Panc1 (cell line): ENCODE data around the gene HEPACAM. TPM values are rescaled to one million over a fixed set of nuclear protein-coding genes. Genes with fewer than 3 reads are reported as not detected.

ENCODE experiments used
- ATAC-seq: fragments of 200-7000 bp; cut with Tn5 transposase; 2 replicates; pipeline ENCODE4 v1.9.1; 2020; ENCODE audit warnings: mild to moderate bottlenecking, moderate library complexity
- BruUV-seq: library from RNA; stranded (reverse); fragments of 400-500 nt; replicated peaks from 2 replicates; lab custom pipeline; 2021; lab: Mats Ljungman, UMichigan
- CTCF ChIA-PET: fragments of 300-600 bp; sonication (Branson Sonifier 250); formaldehyde crosslinking; loops from one replicate; lab custom pipeline; 2022; ENCODE audit warnings: antibody characterized with exemption; lab: Charles Lee
- POLR2A ChIA-PET: fragments of 300-600 bp; sonication (Branson Sonifier 250); formaldehyde crosslinking; loops from one replicate; lab custom pipeline; 2022; ENCODE audit warnings: antibody characterized with exemption; lab: Charles Lee
- DNase-seq: peaks from one replicate; pipeline ENCODE4 v3.0.0-alpha.2; 2010; ENCODE audit warnings: low read depth, low spot score
- H3K27ac ChIP-seq: 2 replicates; pipeline ENCODE4 v1.5.1; 2011; ENCODE audit warnings: mild to moderate bottlenecking, low read length, inconsistent platforms
- H3K27me3 ChIP-seq: fragments of 200-500 bp; sonication (Bioruptor generic); 2 replicates; pipeline ENCODE4 v1.6.0; 2014; ENCODE audit warnings: low read length, inconsistent platforms; ENCODE audit not compliant: control insufficient read depth, insufficient read depth
- H3K36me3 ChIP-seq: fragments of 200-500 bp; sonication (Bioruptor generic); 2 replicates; pipeline ENCODE4 v1.5.1; 2014; ENCODE audit warnings: inconsistent platforms, mild to moderate bottlenecking, low read length, moderate library complexity; ENCODE audit not compliant: control insufficient read depth, insufficient read depth
- H3K4me1 ChIP-seq: 2 replicates; pipeline ENCODE4 v1.5.1; 2011; ENCODE audit warnings: inconsistent platforms, mild to moderate bottlenecking, low read length, moderate library complexity; ENCODE audit not compliant: control insufficient read depth, insufficient read depth
- H3K4me3 ChIP-seq, 2 experiments: 2 replicates each; pipeline ENCODE4 v1.5.1; 2011 to 2012; ENCODE audit warnings: low read depth in 2 of 2, low read length in 2 of 2, mild to moderate bottlenecking in 2 of 2, inconsistent platforms in 1 of 2, moderate library complexity in 1 of 2
- H3K9me3 ChIP-seq: fragments of 200-500 bp; sonication (Bioruptor generic); 2 replicates; pipeline ENCODE4 v1.5.1; 2014; ENCODE audit warnings: low read depth, mild to moderate bottlenecking, inconsistent platforms, low read length, moderate library complexity; ENCODE audit not compliant: control insufficient read depth, insufficient read depth
- CTCF ChIP-seq: fragments of 450-650 bp; IDR thresholded peaks from 2 replicates; pipeline ENCODE4 v1.5.1; 2017; ENCODE audit warnings: mild to moderate bottlenecking
- POLR2AphosphoS5 ChIP-seq: IDR thresholded peaks from 2 replicates; pipeline ENCODE4 v1.6.1; 2012; ENCODE audit warnings: mild to moderate bottlenecking, low read depth, low read length, moderate library complexity
- REST ChIP-seq, 2 experiments: IDR thresholded peaks; 2 replicates each; pipeline ENCODE4 v1.6.1; 2011 to 2012; ENCODE audit warnings: low read depth in 2 of 2, control low read depth in 1 of 2, low read length in 1 of 2, mild to moderate bottlenecking in 1 of 2, moderate library complexity in 1 of 2; ENCODE audit not compliant: insufficient read depth in 1 of 2
- SIN3A ChIP-seq: IDR thresholded peaks from 2 replicates; pipeline ENCODE4 v1.6.1; 2012; ENCODE audit warnings: low read depth, mild to moderate bottlenecking, low read length, moderate library complexity, borderline replicate concordance; ENCODE audit not compliant: insufficient read depth
- TCF7L2 ChIP-seq: IDR thresholded peaks from 2 replicates; pipeline ENCODE4 v1.6.1; 2011; ENCODE audit warnings: mild to moderate bottlenecking, low read depth, low read length, inconsistent platforms
- in situ Hi-C: cut with HindIII; loops from 2 replicates; pipeline ENCODE4 v1.10.0; 2016; ENCODE audit warnings: low sequenced_read_pairs, low pct_unique_long_range_greater_than_20kb
- intact Hi-C: fragments of 100-400 bp; cut with micrococcal nuclease; formaldehyde crosslinking; loops from one replicate; pipeline ENCODE4 v1.10.0; 2022; ENCODE audit not compliant: unreplicated experiment
- total RNA-seq: library from RNA; stranded (reverse); gene quantifications from one replicate; pipeline ENCODE4 v1.2.1, GENCODE V29; 2021; ENCODE audit not compliant: unreplicated experiment

HEPACAM gene
- total RNA-seq, 1 experiment from 2014 or later: not detected

DNA sequence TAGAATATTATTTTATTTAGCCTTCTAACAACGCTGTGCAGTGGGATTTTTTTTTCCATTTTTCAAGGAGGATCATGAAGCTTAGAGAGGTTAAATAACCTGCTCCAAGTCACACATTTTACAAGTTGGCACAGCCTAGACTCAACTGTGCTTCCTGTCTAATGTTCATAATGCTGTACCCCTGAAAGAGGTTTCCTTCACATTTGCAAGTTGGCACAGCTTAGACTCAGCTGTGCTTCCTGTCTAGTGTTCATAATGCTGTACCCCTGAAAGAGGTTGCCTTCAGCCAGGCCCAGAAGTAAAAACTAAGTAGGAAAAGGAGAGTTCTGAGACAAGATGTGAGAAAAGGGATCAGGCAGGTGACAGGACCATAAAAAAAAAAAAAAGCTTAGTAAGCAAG is 7.9 kb upstream of the HEPACAM start:
- TF ChIP-seq POLR2AphosphoS5 (no peak), CTCF (no peak), TCF7L2 (no peak), REST (IDR thresholded peaks at IDR 0.05; ENCODE audit: insufficient read depth in 1 of 2, low read depth in 2 of 2, low read length in 1 of 2) (no peak), SIN3A (no peak)
- intact Hi-C loops: no loop called here
- ChIA-PET CTCF (no interaction called here), POLR2A (interaction anchor here (0.6 kb wide), 1 partner anchor 532 kb away, joined by 3 read pairs; no protein-coding TSS in a partner anchor)
- Histone ChIP-seq H3K36me3 (no peaks in the 10 kb centered on the region), H3K4me1 (no peaks in the 10 kb centered on the region), H3K27ac (no peak overlapping the region), H3K9me3 (no peaks in the 10 kb centered on the region), H3K27me3 (peaks cover 5% of the 10 kb centered on the region; the same call in 1 of the 2 replicates), H3K4me3 (no peak overlapping the region)
- ATAC-seq (no peak), DNase-seq (no peak)
- BruUV-seq: no TSS peak
- in situ Hi-C loops: no loop called here

DNA sequence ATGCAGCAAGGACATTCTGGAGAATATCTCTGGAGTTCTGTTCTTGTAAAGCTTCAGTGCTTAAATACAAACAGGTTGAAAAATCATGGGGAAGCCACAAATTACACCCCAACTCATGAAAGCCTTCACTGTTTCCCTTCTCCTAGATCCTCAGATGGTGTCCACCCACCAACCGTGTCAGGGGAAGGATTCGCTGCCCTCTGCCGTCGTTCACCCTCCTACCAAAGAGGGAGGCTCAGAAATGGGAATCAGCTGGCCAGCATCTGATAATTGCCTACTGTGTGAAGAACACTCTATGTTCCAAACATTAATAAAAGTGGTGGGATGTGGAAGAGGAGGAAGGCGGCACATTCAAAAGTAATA is 7.4 kb upstream of the HEPACAM start:
- ChIA-PET CTCF (no interaction called here), POLR2A (no interaction called here)
- in situ Hi-C loops (no loop called here), intact Hi-C loops (no loop called here)
- Histone ChIP-seq H3K4me3 (no peak overlapping the region), H3K27me3 (peaks cover 7% of the 10 kb centered on the region), H3K4me1 (no peaks in the 10 kb centered on the region), H3K27ac (no peak overlapping the region), H3K9me3 (no peaks in the 10 kb centered on the region), H3K36me3 (no peaks in the 10 kb centered on the region)
- ATAC-seq (no peak), DNase-seq (no peak)
- TF ChIP-seq REST (IDR thresholded peaks at IDR 0.05; ENCODE audit: insufficient read depth in 1 of 2, low read depth in 2 of 2, low read length in 1 of 2): no peak
- TF ChIP-seq POLR2AphosphoS5: no peak
- no peak for TF ChIP-seq TCF7L2
- BruUV-seq: no TSS peak
